OCI-LY1 (cell line): ENCODE results near the gene MTMR3.

Experiments used
- H2AFZ ChIP-seq: fragments of 200-600 bp; sonication (generic), shearing (Covaris generic); 2 replicates; pipeline ENCODE4 v1.6.0; 2014; ENCODE audit warnings: antibody characterized with exemption, mild to moderate bottlenecking, low read length
- H3F3A ChIP-seq: fragments of 200-600 bp; sonication (generic), shearing (Covaris generic); 2 replicates; pipeline ENCODE4 v1.6.0; 2014; ENCODE audit warnings: mild to moderate bottlenecking, antibody characterized with exemption, low read length, moderate library complexity; ENCODE audit not compliant: insufficient read depth
- H3K27ac ChIP-seq: fragments of 200-600 bp; sonication (generic); 2 replicates; pipeline ENCODE4 v1.5.1; 2014; ENCODE audit warnings: low read length, mixed run types, mild to moderate bottlenecking, low read depth; ENCODE audit not compliant: poor library complexity, severe bottlenecking
- H3K27me3 ChIP-seq: fragments of 200-600 bp; sonication (generic); 2 replicates; pipeline ENCODE4 v1.6.0; 2014; ENCODE audit warnings: antibody characterized with exemption, mild to moderate bottlenecking, low read length, moderate library complexity; ENCODE audit not compliant: insufficient read depth
- H3K36me3 ChIP-seq: fragments of 200-600 bp; sonication (generic); 2 replicates; pipeline ENCODE4 v1.6.1; 2014; ENCODE audit warnings: mild to moderate bottlenecking, antibody characterized with exemption, low read length, moderate library complexity, mixed read lengths; ENCODE audit not compliant: insufficient read depth
- H3K4me1 ChIP-seq: fragments of 200-600 bp; sonication (generic); 2 replicates; pipeline ENCODE4 v1.5.1; 2014; ENCODE audit warnings: mild to moderate bottlenecking, low read length, moderate library complexity; ENCODE audit not compliant: insufficient read depth, severe bottlenecking
- H3K4me2 ChIP-seq: fragments of 200-600 bp; sonication (generic), shearing (Covaris generic); 2 replicates; pipeline ENCODE4 v1.6.1; 2014; ENCODE audit warnings: low read length
- H3K4me3 ChIP-seq: fragments of 200-600 bp; sonication (generic); 2 replicates; pipeline ENCODE4 v1.5.1; 2014; ENCODE audit warnings: low read length, low read depth, mild to moderate bottlenecking, mixed read lengths; ENCODE audit not compliant: poor library complexity, severe bottlenecking
- H3K79me2 ChIP-seq: fragments of 200-600 bp; shearing (Covaris generic); 2 replicates; pipeline ENCODE4 v1.6.1; 2016; ENCODE audit warnings: mixed run types, low read length, mixed read lengths; ENCODE audit not compliant: insufficient read depth
- H3K9ac ChIP-seq: fragments of 200-600 bp; sonication (generic), shearing (Covaris generic); 2 replicates; pipeline ENCODE4 v1.6.1; 2014; ENCODE audit warnings: mild to moderate bottlenecking, low read length, mixed read lengths
- H3K9me2 ChIP-seq: fragments of 200-600 bp; sonication (generic), shearing (Covaris generic); 2 replicates; pipeline ENCODE4 v1.6.1; 2014; ENCODE audit warnings: low read depth, mild to moderate bottlenecking, low read length, mixed read lengths
- H3K9me3 ChIP-seq: fragments of 200-600 bp; shearing (Covaris generic); 2 replicates; pipeline ENCODE4 v1.6.1; 2014; ENCODE audit warnings: low read length, mixed read lengths
- H4K20me1 ChIP-seq: fragments of 200-600 bp; sonication (generic), shearing (Covaris generic); 2 replicates; pipeline ENCODE4 v1.6.0; 2016; ENCODE audit warnings: mild to moderate bottlenecking, low read length; ENCODE audit not compliant: insufficient read depth
- EZH2 ChIP-seq: fragments of 200-600 bp; sonication (generic), shearing (Covaris generic); IDR thresholded peaks from 2 replicates; pipeline ENCODE4 v1.8.0; 2017; ENCODE audit warnings: borderline replicate concordance, mixed run types, mild to moderate bottlenecking, antibody characterized with exemption, low read length, moderate library complexity, mixed read lengths
- TF ChIP-seq, protein P1 (sequence below): fragments of 200-600 bp; sonication (generic), shearing (Covaris generic); IDR thresholded peaks from 2 replicates; pipeline ENCODE4 v1.5.1; 2017; ENCODE audit warnings: mild to moderate bottlenecking, antibody characterized with exemption, low read length, moderate library complexity, mixed read lengths

Gene MTMR3

GRCh38 chr22:30017375-30018223, 134.6 kb downstream of the MTMR3 start:
- H3K79me2 ChIP-seq = no peaks in the 10 kb centered on the region
- H4K20me1 ChIP-seq = no peaks in the 10 kb centered on the region
- H3K4me3 ChIP-seq = no peak overlapping the region
- no peaks in the 10 kb centered on the region for H3K9me2 ChIP-seq
- no peaks in the 10 kb centered on the region for H3K9me3 ChIP-seq
- H2AFZ ChIP-seq = no peak overlapping the region
- H3K4me2 ChIP-seq = no peak overlapping the region
- peaks cover 62% of the 10 kb centered on the region for H3K36me3 ChIP-seq
- TF ChIP-seq, protein P1, sequence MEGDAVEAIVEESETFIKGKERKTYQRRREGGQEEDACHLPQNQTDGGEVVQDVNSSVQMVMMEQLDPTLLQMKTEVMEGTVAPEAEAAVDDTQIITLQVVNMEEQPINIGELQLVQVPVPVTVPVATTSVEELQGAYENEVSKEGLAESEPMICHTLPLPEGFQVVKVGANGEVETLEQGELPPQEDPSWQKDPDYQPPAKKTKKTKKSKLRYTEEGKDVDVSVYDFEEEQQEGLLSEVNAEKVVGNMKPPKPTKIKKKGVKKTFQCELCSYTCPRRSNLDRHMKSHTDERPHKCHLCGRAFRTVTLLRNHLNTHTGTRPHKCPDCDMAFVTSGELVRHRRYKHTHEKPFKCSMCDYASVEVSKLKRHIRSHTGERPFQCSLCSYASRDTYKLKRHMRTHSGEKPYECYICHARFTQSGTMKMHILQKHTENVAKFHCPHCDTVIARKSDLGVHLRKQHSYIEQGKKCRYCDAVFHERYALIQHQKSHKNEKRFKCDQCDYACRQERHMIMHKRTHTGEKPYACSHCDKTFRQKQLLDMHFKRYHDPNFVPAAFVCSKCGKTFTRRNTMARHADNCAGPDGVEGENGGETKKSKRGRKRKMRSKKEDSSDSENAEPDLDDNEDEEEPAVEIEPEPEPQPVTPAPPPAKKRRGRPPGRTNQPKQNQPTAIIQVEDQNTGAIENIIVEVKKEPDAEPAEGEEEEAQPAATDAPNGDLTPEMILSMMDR = no peak
- no peak for TF ChIP-seq EZH2
- no peak overlapping the region for H3K27ac ChIP-seq
- no peaks in the 10 kb centered on the region for H3K4me1 ChIP-seq
- no peak overlapping the region for H3K9ac ChIP-seq
- no peaks in the 10 kb centered on the region for H3F3A ChIP-seq
- no peaks in the 10 kb centered on the region for H3K27me3 ChIP-seq

GRCh38 chr22:30020511-30020910, 137.5 kb downstream of the MTMR3 start:
- Histone ChIP-seq H3K9ac (no peak overlapping the region), H4K20me1 (no peaks in the 10 kb centered on the region), H3F3A (no peaks in the 10 kb centered on the region), H3K4me3 (no peak overlapping the region), H3K79me2 (no peaks in the 10 kb centered on the region), H3K27ac (no peak overlapping the region), H2AFZ (no peak overlapping the region), H3K4me2 (no peak overlapping the region), H3K9me3 (no peaks in the 10 kb centered on the region), H3K27me3 (no peaks in the 10 kb centered on the region), H3K36me3 (peaks cover 70% of the 10 kb centered on the region), H3K9me2 (no peaks in the 10 kb centered on the region), H3K4me1 (no peaks in the 10 kb centered on the region)
- TF ChIP-seq, protein P1 = no peak
- no peak for TF ChIP-seq EZH2

- Histone ChIP-seq H3K4me3 (no peak overlapping the region), H3K27me3 (no peaks in the 10 kb centered on the region), H3K4me2 (no peak overlapping the region), H3K27ac (no peak overlapping the region), H3K9me3 (no peaks in the 10 kb centered on the region), H3K36me3 (peaks cover 71% of the 10 kb centered on the region), H3K9ac (no peak overlapping the region), H3K9me2 (no peaks in the 10 kb centered on the region), H2AFZ (no peak overlapping the region), H4K20me1 (no peaks in the 10 kb centered on the region), H3K4me1 (no peaks in the 10 kb centered on the region), H3F3A (no peaks in the 10 kb centered on the region), H3K79me2 (no peaks in the 10 kb centered on the region)
- no peak for TF ChIP-seq EZH2
- TF ChIP-seq, protein P1 = no peak
Observed at GRCh38 chr22:30021338-30021737, 138.4 kb downstream of the MTMR3 start.
